Activated CD4-positive, alpha-beta T cell treated with anti-CD3 and anti-CD28 coated beads, Interleukin-2, amount 10 ng/mL, durations not matched to agents 7 days and 5 days (primary cell): Measurements from ENCODE around the gene CREB3L1. TPM values are rescaled to one million over a fixed set of nuclear protein-coding genes. Genes with fewer than 3 reads are reported as not detected.
A peak's percentile ranks its signal among the peaks of the same experiment; 100 is the strongest.

Experiments
- CTCF ChIA-PET: fragments of 350-600 bp; sonication (Branson Sonifier 250); formaldehyde crosslinking; loops from one replicate; lab custom pipeline; 2021; ENCODE audit warnings: antibody characterized with exemption; lab: Charles Lee
- POLR2A ChIA-PET: fragments of 350-600 bp; sonication (Branson Sonifier 250); formaldehyde crosslinking; loops from one replicate; lab custom pipeline; 2021; ENCODE audit warnings: antibody characterized with exemption; lab: Charles Lee
- DNase-seq: peaks from one replicate; pipeline ENCODE4 v3.0.0-alpha.2; 2020
- H3K27ac Mint-ChIP-seq: one replicate; pipeline ENCODE4 v1.8.0; 2021; ENCODE audit warnings: mild to moderate bottlenecking, moderate library complexity, mixed read lengths
- H3K27me3 Mint-ChIP-seq: one replicate; pipeline ENCODE4 v1.8.0; 2021; ENCODE audit warnings: mixed read lengths
- H3K36me3 Mint-ChIP-seq: one replicate; pipeline ENCODE4 v1.8.0; 2021; ENCODE audit warnings: low read depth, mixed read lengths
- H3K4me1 Mint-ChIP-seq: one replicate; pipeline ENCODE4 v1.8.0; 2021; ENCODE audit warnings: mixed read lengths
- H3K4me3 Mint-ChIP-seq: one replicate; pipeline ENCODE4 v1.8.0; 2021; ENCODE audit warnings: mild to moderate bottlenecking, moderate library complexity, mixed read lengths
- H3K9me3 Mint-ChIP-seq: one replicate; pipeline ENCODE4 v1.8.0; 2021; ENCODE audit warnings: mixed read lengths
- total RNA-seq, 2 experiments: library from RNA; stranded (reverse); gene quantifications; one replicate each; pipeline ENCODE4 v1.2.3, GENCODE V29; 2021

CREB3L1 gene
- total RNA-seq, 2 experiments from 2014 or later: not detected

DNA sequence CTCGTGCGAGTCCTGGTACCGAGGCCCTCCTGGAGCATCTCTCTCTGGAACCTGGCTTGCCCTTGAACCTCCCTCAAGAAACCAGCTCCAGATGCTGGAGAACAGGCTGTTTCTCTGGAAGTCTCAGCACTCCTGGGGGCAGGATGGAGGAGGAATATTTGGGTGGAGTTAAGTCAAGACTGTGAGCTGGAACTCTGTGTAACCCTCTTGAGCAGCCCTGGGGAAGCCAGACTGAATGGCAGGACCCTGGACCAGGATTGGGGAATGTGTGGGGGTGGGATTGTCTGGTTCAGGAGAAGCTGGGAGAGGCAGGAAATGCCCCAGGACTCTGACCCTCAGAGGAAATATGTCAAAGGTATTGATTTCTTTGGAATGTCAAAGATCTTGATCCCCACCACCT lies 7.7 kb downstream of the CREB3L1 start:
- DNase-seq: no peak
- CTCF ChIA-PET: interaction anchor here (0.8 to 2.0 kb wide), 6 partner anchors 10 to 45 kb away, joined by 3 to 8 read pairs (median 4); no protein-coding TSS in a partner anchor
- H3K27ac Mint-ChIP-seq: no peak overlapping the region
- peaks cover 30% of the 10 kb centered on the region for H3K27me3 Mint-ChIP-seq
- POLR2A ChIA-PET: no interaction called here
- H3K4me1 Mint-ChIP-seq: no peaks in the 10 kb centered on the region
- H3K9me3 Mint-ChIP-seq: no peaks in the 10 kb centered on the region
- H3K4me3 Mint-ChIP-seq: no peak overlapping the region
- no peaks in the 10 kb centered on the region for H3K36me3 Mint-ChIP-seq

DNA sequence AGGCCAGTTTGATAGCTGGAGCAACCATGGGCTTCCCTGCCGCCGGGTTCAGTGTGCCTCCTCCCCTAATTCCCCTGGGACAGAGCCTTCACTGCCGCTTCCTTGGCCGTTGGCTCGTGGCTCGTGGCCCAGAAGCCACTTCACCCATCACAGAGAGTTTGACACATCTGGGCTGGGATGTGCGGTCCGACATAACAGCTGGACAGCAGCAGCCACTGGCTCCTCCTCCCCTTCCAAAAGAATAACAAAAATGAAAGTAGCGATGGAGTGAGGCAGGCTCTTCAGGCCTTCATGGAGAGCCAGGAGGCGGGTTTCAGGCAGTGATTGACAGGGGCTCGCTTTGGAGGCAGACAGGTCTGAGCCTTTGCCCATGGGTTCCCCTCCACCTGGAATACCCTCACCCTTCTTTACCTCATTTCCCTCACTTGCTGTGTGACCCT lies 8.2 kb downstream of the CREB3L1 start:
- CTCF ChIA-PET: interaction anchor here (0.8 to 2.0 kb wide), 5 partner anchors 10 to 46 kb away, joined by 3 to 8 read pairs (median 5); no protein-coding TSS in a partner anchor
- DNase-seq: no peak
- POLR2A ChIA-PET: no interaction called here

DNA sequence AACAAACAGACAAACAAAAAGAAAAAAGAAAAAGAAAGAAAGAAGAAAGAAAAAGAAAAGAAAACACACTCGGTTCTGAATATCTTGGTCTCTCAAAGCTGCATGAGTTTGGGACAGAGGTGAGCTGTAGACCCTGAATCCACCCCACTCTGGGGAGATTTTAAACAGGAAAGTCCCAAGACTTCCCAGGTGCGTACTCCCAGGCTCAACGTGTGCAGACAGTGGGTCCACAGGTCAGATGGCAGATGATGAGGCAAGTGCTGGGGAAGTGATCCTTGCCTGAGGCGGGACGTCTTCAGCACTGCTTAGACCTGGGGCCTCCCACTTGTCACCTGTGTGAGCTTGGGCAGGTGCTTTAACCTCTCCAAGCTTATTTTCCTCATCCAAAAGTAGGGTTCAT lies 9.3 kb downstream of the CREB3L1 start:
- Mint-ChIP-seq H3K27me3 (peaks cover 16% of the 10 kb centered on the region), H3K4me1 (no peaks in the 10 kb centered on the region), H3K4me3 (no peak overlapping the region), H3K9me3 (no peaks in the 10 kb centered on the region), H3K27ac (no peak overlapping the region), H3K36me3 (no peaks in the 10 kb centered on the region)
- no peak for DNase-seq
- ChIA-PET CTCF (interaction anchor here (1.0 kb wide), 1 partner anchor 9 kb away, joined by 3 read pairs; no protein-coding TSS in a partner anchor), POLR2A (no interaction called here)

More for the DNA sequence above, 8.2 kb downstream of the CREB3L1 start:
- H3K4me3 Mint-ChIP-seq: no peak overlapping the region
- no peaks in the 10 kb centered on the region for H3K4me1 Mint-ChIP-seq
- H3K27ac Mint-ChIP-seq: no peak overlapping the region
- peaks cover 27% of the 10 kb centered on the region for H3K27me3 Mint-ChIP-seq
- no peaks in the 10 kb centered on the region for H3K9me3 Mint-ChIP-seq
- H3K36me3 Mint-ChIP-seq: no peaks in the 10 kb centered on the region

DNA sequence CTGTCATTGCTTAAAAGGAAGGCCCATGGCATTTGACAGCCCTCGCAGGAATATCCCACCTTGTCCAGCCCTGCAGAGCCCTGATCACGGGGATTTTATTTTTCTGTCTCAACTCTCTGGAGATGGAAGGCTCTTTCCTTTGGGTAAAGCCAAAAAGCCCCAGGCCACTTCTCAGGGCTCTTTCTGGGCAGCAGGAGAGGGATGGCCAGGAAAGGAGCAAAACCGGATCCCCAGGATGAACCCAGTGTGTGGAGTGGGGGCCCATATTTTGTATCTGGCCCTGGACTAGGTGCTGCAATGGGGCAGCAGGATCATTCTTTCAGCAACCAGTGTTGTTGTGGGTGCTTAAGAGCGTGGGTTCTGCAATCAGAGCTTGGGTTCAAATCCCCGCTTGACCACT lies 11.0 kb downstream of the CREB3L1 start:
- no peaks in the 10 kb centered on the region for H3K36me3 Mint-ChIP-seq
- ChIA-PET CTCF (no interaction called here), POLR2A (no interaction called here)
- no peaks in the 10 kb centered on the region for H3K4me1 Mint-ChIP-seq
- no peak overlapping the region for H3K27ac Mint-ChIP-seq
- no peak for DNase-seq
- H3K27me3 Mint-ChIP-seq: peaks cover 10% of the 10 kb centered on the region
- H3K4me3 Mint-ChIP-seq: no peak overlapping the region
- H3K9me3 Mint-ChIP-seq: no peaks in the 10 kb centered on the region

DNA sequence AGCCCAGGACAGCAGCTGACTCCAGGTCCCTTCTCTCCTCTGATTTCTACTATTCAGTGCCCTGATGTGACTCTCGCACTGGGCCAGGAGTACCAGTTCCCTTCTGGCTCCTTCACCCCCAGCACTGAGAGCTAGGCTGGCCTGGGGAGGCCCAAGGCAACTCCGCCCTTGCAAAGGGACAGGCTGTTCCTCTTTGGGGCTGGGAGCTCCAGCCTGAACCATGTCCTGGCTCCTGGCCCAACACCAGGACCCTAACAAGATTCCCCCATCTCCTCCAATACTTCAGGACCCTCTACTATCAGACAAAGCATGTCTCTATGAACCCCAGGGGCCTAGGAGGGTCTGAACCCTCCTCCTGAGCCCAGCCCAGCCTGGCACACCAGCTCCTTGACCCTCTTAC lies 12.5 kb downstream of the CREB3L1 start:
- H3K4me3 Mint-ChIP-seq: no peak overlapping the region
- ChIA-PET CTCF (interaction anchor here (0.6 to 1.2 kb wide), 4 partner anchors 19 to 935 kb away, joined by 3 to 7 read pairs (median 4); no protein-coding TSS in a partner anchor), POLR2A (no interaction called here)
- H3K4me1 Mint-ChIP-seq: peaks cover under 1% of the 10 kb centered on the region
- H3K9me3 Mint-ChIP-seq: no peaks in the 10 kb centered on the region
- no peaks in the 10 kb centered on the region for H3K36me3 Mint-ChIP-seq
- H3K27ac Mint-ChIP-seq: no peak overlapping the region
- H3K27me3 Mint-ChIP-seq: peaks cover 9% of the 10 kb centered on the region
- no peak for DNase-seq

DNA sequence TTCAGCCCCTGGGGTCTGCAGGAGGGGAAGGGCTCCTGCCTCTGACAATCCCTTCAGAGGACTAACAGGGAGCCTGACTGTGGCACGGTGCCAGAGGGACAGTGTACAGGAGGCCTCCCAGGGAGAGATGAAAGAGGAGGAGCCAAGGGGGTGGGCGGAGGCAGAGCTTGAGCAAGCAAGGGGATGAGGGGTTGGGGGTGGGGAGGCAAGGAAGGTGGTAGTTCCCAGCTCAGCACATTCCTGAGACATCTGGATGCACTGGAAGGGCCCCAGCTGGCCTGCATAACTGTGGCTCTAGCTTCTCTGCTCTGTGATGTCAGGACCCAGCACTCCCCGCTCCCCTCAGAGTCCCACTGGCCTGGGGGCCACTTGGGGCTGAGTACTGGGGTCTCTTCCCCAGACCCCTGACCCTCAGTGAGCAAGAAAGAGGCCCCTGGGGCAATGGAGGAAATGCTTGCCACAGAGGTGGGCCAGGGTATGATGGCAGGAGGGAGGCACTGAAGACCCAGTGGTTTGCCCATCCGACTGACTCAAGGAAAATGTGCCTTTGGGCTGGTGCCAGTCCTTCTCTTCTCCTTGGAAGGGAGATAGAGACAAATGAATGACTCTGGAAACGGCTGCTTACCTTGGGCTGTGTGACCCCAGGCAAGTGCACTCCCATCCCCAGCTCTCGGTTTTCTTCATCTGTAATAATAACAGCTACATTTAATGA lies 13.3 kb downstream of the CREB3L1 start:
- no peak overlapping the region for H3K4me3 Mint-ChIP-seq
- H3K36me3 Mint-ChIP-seq: no peaks in the 10 kb centered on the region
- H3K9me3 Mint-ChIP-seq: no peaks in the 10 kb centered on the region
- CTCF ChIA-PET: interaction anchor here (0.6 to 1.6 kb wide), 3 partner anchors 51 to 936 kb away, joined by 3 to 7 read pairs (median 5); no protein-coding TSS in a partner anchor
- POLR2A ChIA-PET: no interaction called here
- DNase-seq: no peak
- H3K4me1 Mint-ChIP-seq: peaks cover 4% of the 10 kb centered on the region
- no peak overlapping the region for H3K27ac Mint-ChIP-seq
- H3K27me3 Mint-ChIP-seq: peaks cover 11% of the 10 kb centered on the region

DNA sequence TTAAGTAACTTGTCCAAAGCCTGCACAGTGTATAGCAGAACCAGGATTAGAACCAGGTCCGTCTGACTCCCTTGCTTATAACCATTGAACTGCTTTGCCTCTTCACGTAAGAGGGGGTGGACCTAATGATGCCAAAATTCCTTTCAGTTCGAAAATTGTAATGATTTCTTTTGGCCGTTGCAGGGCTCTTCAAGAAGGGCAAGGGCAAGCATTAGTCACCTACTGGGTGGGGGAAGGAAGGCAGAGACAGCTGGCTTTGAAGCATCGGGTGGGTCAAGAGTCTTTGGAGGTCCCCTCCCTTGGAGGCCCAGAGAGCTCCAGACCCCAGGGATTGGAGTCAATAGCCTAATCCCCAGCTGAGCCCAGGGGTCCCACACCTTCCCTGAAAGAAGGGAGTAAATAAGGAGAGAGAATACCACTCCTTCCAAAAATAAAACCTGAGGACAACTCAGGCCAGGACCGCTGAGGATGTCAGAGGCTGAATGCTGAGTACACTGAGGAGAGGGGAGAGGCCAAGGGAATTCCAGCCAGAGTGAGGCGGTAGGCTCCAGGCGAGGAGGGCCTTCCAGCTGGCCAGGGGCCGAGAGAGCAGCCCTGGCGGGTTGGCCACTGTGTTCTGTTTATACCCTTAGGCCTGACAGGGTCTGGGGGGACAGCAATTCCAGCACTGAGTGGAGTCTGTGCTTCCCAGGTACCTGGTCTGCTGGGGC lies 14.1 kb downstream of the CREB3L1 start:
- Mint-ChIP-seq H3K4me3 (no peak overlapping the region), H3K27ac (no peak overlapping the region), H3K9me3 (no peaks in the 10 kb centered on the region), H3K27me3 (peaks cover 14% of the 10 kb centered on the region), H3K4me1 (peaks cover 9% of the 10 kb centered on the region), H3K36me3 (no peaks in the 10 kb centered on the region)
- CTCF ChIA-PET: interaction anchor here (1.0 to 1.6 kb wide), 3 partner anchors 12 to 61 kb away, joined by 3 to 5 read pairs (median 3); no protein-coding TSS in a partner anchor
- no peak for DNase-seq
- POLR2A ChIA-PET: no interaction called here

DNA sequence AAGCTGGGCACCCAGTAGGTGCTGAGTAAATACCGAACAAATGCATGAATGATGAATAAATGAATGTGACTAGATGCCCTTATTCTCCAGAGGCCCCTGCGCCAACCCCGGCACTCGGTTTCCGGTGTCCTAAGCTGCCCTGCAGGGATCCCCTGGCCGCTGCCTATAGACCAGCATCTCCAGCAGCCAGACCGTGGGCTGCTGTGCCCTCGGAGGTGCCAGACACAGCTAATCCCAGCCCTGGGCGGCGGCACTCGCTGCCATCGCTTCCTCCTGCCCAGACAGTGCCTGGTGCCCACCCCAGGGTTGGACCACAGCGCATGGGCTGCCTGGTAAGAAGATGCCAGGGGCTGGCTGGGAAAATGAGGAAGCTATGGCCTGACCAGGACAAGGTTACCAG lies 15.6 kb downstream of the CREB3L1 start:
- H3K4me1 Mint-ChIP-seq: peaks cover 9% of the 10 kb centered on the region
- H3K36me3 Mint-ChIP-seq: no peaks in the 10 kb centered on the region
- no peak overlapping the region for H3K27ac Mint-ChIP-seq
- peaks cover 20% of the 10 kb centered on the region for H3K27me3 Mint-ChIP-seq
- CTCF ChIA-PET: interaction anchor here (1.1 kb wide), 1 partner anchor 11 kb away, joined by 3 read pairs; no protein-coding TSS in a partner anchor
- no peak for DNase-seq
- no peaks in the 10 kb centered on the region for H3K9me3 Mint-ChIP-seq
- H3K4me3 Mint-ChIP-seq: no peak overlapping the region
- POLR2A ChIA-PET: no interaction called here

DNA sequence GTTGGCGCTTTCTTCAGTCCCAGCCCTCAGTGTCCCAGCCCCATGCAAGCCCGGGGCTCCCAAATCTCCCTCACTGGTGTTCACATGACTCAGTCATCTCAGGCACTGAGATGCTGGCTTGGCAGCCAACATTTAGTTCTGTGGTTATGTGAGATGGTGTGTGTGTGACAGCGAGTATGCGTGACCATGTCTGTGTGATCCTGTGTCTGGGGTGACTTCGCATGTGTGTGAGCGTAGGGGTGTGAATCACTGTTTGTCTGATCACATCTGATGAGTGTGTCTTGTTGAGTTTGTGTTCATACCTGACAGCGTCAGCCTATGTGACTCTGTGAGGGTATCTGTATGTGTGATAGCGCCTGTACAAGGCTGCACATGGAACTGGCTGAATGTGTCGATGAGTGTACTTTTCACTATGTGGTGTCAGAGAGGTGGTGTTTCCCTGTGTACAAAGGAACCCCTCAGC lies 16.2 kb downstream of the CREB3L1 start:
- Mint-ChIP-seq H3K4me1 (peaks cover 9% of the 10 kb centered on the region), H3K27ac (no peak overlapping the region), H3K9me3 (no peaks in the 10 kb centered on the region), H3K36me3 (no peaks in the 10 kb centered on the region), H3K27me3 (peaks cover 23% of the 10 kb centered on the region), H3K4me3 (no peak overlapping the region)
- POLR2A ChIA-PET: no interaction called here
- DNase-seq: no peak
- CTCF ChIA-PET: interaction anchor here (2.8 kb wide), 1 partner anchor 56 kb away, joined by 11 read pairs; no protein-coding TSS in a partner anchor

DNA sequence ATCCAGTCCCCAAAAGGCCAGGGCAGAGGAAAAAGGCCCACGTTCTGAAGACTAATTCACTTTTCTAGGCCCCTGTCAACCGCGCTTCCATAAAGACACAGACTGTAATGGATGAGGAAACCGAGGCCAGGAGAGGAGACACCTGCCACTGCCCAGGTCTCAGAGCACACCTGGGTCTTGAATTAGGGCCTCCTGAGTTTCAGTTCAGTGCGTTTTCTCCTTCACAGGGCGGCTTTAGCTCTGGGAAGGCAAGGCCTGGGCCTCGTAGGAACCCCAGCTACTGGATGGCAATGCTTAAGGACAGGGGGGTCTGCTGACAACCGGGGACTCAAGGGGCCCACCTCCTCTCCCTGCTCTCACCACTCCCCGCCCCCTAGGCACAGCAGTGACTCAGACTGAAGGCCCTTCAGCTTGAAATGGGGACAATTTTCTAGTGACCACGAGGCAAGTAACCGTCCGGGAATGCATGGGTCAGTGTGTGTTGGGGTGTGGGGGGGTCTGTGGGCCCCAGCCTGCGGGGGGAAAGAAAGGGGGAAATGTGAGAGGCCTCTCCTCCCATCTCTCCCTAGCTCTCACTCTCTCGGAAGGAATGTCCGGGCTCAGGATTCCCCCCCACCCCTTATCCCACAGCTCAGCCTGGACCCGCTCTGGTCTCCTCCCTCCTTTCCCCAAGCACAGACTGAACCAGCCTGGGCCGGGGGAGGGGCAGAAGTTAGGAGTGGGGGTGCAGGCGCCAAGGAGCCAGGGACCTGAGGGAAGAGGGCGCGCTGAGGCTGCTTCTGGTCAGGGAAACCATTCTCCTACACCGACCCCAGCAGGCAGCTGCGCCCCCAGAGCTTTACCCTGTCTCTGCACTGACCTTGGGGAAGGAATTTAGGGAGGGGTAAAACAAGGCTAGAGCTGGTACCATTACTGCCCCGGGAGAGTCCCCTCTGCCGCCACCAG lies 17.2 kb downstream of the CREB3L1 start:
- H3K36me3 Mint-ChIP-seq: no peaks in the 10 kb centered on the region
- ChIA-PET CTCF (interaction anchor here (0.6 to 2.8 kb wide), 7 partner anchors 9 to 460 kb away, joined by 3 to 11 read pairs (median 4); no protein-coding TSS in a partner anchor), POLR2A (no interaction called here)

DNA sequence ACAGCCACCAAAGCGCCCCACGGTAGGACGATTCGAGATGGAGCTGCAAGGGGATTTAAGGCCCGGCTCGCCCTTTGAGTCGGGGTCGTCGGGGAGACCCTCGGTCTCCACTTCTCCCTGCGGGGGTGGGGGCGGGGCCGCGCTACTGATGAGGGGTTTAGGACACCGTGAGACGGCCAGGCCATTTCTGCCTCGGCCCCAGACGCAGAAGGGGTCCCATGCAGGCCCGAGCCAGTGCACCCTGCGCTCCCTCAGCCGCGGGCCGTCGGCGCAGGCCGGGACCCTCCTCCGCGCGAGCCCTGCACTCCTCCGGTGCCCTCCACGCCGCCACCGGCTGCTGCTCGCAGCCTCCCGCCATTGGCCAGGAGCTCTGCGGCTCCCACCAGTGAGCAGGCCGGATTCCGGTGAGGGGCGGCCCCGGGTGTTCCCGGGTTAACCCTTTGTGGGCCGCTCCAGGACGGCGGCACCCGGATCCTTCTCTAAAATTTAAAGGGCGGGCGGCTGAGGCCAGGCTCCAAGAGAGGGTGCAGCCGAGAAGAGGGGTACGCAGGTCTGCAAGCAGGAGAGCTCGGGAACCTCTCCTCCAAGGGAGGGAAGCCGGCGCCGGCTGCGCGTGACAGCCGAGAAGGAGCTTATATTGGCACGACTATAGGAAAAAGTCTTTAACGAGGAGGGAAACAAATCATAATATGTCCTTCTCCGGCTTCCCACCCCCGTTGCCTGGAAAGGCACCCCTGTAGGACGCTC lies 18.0 kb downstream of the CREB3L1 start:
- ChIA-PET POLR2A (interaction anchor here (0.6 kb wide), 1 partner anchor 67 kb away, joined by 3 read pairs; no protein-coding TSS in a partner anchor), CTCF (interaction anchor here (0.6 to 2.8 kb wide), 13 partner anchors 10 to 461 kb away, joined by 3 to 11 read pairs (median 4); partner anchors contain the start of gene CREB3L1)
- H3K9me3 Mint-ChIP-seq: no peaks in the 10 kb centered on the region
- peaks cover 9% of the 10 kb centered on the region for H3K4me1 Mint-ChIP-seq
- peak; percentile 79 for DNase-seq
- H3K4me3 Mint-ChIP-seq: peak overlapping the region; percentile 78
- no peak overlapping the region for H3K27ac Mint-ChIP-seq
- H3K36me3 Mint-ChIP-seq: no peaks in the 10 kb centered on the region
- peaks cover 23% of the 10 kb centered on the region for H3K27me3 Mint-ChIP-seq

More for the DNA sequence above, 17.2 kb downstream of the CREB3L1 start:
- Mint-ChIP-seq H3K4me1 (peaks cover 9% of the 10 kb centered on the region), H3K9me3 (no peaks in the 10 kb centered on the region), H3K27me3 (peaks cover 23% of the 10 kb centered on the region), H3K27ac (no peak overlapping the region), H3K4me3 (peak overlapping the region; percentile 44)
- no peak for DNase-seq
